ENCODE data around the gene MCHR1. TPM values are rescaled to one million over a fixed set of nuclear protein-coding genes. Genes with fewer than 3 reads are reported as not detected.

The MCHR1 gene
- total and polyA plus RNA-seq, 2 of the 13 experiments (the other 11 are each of a cell fraction or from before 2014, with no cell fraction given): 0.40 to 0.83 TPM

DNA sequence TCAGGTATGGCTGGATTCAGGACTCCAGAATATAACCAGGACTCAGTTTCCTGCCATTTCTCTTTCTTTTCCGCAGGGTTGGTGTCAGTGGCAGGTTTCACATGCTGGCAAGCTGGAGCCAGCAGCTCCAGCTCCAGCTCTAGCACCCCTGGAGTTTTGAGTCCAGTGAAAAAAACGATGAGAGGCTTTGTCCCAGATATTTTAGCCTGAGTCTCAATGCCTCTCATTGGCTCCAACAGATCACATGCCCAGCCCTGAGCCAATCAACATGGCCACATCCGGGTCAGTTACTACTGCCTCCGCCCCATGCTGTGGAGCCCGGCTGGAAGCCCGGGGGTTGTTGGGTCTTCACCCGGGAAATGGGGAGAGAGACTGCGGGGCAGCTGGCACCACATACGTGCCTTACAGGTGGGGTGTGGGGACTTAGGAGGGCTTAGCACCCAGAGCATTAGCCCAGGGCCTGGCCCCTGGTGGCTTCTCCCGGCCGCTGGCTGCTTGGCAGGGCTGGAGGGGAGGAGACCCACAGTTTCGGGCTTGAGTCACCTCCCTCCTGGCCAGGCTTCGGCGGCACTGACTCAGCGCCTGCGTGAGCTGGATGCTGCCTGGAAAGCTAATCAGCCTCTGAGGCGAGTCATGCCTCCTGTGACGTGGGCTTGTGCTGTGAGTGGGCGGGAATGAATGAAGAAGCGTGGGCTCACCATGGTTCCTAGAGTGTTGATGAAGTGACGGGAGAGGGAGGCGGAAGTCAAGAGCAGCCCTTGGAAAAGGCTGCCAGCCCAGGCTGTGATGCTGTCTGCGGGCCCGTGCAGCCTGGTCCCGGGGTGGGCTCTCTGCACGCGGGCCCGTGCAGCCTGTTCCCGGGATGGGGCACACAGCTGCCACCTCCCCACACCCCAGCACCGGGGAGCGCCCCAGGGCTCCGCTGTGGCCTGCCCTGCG, 27.5 kb upstream of the MCHR1 start (continued):
- TF ChIP-seq ZNF101 (CRISPR knock-in tag; IDR thresholded peaks at IDR 0.05; ENCODE audit: borderline replicate concordance, low read depth): 0 out of 2 replicates have a peak, but pooled peaks have one; percentile 59
- TF ChIP-seq ZBTB7B (CRISPR knock-in tag; IDR thresholded peaks at IDR 0.05): no peak; the same call in 1 of the 2 replicates
- TF ChIP-seq, protein P1, sequence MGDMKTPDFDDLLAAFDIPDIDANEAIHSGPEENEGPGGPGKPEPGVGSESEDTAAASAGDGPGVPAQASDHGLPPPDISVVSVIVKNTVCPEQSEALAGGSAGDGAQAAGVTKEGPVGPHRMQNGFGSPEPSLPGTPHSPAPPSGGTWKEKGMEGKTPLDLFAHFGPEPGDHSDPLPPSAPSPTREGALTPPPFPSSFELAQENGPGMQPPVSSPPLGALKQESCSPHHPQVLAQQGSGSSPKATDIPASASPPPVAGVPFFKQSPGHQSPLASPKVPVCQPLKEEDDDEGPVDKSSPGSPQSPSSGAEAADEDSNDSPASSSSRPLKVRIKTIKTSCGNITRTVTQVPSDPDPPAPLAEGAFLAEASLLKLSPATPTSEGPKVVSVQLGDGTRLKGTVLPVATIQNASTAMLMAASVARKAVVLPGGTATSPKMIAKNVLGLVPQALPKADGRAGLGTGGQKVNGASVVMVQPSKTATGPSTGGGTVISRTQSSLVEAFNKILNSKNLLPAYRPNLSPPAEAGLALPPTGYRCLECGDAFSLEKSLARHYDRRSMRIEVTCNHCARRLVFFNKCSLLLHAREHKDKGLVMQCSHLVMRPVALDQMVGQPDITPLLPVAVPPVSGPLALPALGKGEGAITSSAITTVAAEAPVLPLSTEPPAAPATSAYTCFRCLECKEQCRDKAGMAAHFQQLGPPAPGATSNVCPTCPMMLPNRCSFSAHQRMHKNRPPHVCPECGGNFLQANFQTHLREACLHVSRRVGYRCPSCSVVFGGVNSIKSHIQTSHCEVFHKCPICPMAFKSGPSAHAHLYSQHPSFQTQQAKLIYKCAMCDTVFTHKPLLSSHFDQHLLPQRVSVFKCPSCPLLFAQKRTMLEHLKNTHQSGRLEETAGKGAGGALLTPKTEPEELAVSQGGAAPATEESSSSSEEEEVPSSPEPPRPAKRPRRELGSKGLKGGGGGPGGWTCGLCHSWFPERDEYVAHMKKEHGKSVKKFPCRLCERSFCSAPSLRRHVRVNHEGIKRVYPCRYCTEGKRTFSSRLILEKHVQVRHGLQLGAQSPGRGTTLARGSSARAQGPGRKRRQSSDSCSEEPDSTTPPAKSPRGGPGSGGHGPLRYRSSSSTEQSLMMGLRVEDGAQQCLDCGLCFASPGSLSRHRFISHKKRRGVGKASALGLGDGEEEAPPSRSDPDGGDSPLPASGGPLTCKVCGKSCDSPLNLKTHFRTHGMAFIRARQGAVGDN (CRISPR knock-in tag; IDR thresholded peaks at IDR 0.05): peak; percentile 96
- 0 out of 2 replicates have a peak, but pooled peaks have one; percentile 58 for TF ChIP-seq PAX8 (CRISPR knock-in tag; IDR thresholded peaks at IDR 0.05; ENCODE audit: borderline replicate concordance)
- TF ChIP-seq, protein P2, sequence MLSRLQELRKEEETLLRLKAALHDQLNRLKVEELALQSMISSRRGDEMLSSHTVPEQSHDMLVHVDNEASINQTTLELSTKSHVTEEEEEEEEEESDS (CRISPR knock-in tag; IDR thresholded peaks at IDR 0.05; ENCODE audit: borderline replicate concordance): 0 out of 2 replicates have a peak, but pooled peaks have one; percentile 40
- TF ChIP-seq, protein P3, sequence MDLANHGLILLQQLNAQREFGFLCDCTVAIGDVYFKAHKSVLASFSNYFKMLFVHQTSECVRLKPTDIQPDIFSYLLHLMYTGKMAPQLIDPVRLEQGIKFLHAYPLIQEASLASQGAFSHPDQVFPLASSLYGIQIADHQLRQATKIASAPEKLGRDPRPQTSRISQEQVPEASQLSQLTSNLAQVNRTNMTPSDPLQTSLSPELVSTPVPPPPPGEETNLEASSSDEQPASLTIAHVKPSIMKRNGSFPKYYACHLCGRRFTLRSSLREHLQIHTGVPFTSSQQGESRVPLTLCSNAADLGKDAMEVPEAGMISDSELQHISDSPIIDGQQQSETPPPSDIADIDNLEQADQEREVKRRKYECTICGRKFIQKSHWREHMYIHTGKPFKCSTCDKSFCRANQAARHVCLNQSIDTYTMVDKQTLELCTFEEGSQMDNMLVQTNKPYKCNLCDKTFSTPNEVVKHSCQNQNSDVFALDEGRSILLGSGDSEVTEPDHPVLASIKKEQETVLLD (CRISPR knock-in tag; IDR thresholded peaks at IDR 0.05; ENCODE audit: low read depth): no peak
- TF ChIP-seq, protein P4, sequence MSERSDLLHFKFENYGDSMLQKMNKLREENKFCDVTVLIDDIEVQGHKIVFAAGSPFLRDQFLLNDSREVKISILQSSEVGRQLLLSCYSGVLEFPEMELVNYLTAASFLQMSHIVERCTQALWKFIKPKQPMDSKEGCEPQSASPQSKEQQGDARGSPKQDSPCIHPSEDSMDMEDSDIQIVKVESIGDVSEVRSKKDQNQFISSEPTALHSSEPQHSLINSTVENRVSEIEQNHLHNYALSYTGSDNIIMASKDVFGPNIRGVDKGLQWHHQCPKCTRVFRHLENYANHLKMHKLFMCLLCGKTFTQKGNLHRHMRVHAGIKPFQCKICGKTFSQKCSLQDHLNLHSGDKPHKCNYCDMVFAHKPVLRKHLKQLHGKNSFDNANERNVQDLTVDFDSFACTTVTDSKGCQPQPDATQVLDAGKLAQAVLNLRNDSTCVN (CRISPR knock-in tag; IDR thresholded peaks at IDR 0.05; ENCODE audit: borderline replicate concordance): peak; percentile 53; the same call in 1 of the 2 replicates
- TF ChIP-seq, protein P5, sequence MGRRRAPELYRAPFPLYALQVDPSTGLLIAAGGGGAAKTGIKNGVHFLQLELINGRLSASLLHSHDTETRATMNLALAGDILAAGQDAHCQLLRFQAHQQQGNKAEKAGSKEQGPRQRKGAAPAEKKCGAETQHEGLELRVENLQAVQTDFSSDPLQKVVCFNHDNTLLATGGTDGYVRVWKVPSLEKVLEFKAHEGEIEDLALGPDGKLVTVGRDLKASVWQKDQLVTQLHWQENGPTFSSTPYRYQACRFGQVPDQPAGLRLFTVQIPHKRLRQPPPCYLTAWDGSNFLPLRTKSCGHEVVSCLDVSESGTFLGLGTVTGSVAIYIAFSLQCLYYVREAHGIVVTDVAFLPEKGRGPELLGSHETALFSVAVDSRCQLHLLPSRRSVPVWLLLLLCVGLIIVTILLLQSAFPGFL (CRISPR knock-in tag; IDR thresholded peaks at IDR 0.05): 0 out of 2 replicates have a peak, but pooled peaks have one; percentile 43
- TF ChIP-seq ZNF788 (CRISPR knock-in tag; IDR thresholded peaks at IDR 0.05; ENCODE audit: borderline replicate concordance): peak; percentile 41; the same call in 1 of the 2 replicates
- TF ChIP-seq ISX (CRISPR knock-in tag; conservative IDR thresholded peaks at IDR 0.05): no peak
- peak; percentile 64; the same call in 1 of the 2 replicates for TF ChIP-seq ZC3H13 (CRISPR knock-in tag; IDR thresholded peaks at IDR 0.05)
- no peak for TF ChIP-seq SP1 (IDR thresholded peaks at IDR 0.05)
- peak; percentile 45; the same call in 1 of the 2 replicates for TF ChIP-seq SP1 (CRISPR knock-in tag; IDR thresholded peaks at IDR 0.05)
- TF ChIP-seq, protein P6, sequence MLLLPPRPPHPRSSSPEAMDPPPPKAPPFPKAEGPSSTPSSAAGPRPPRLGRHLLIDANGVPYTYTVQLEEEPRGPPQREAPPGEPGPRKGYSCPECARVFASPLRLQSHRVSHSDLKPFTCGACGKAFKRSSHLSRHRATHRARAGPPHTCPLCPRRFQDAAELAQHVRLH (CRISPR knock-in tag; IDR thresholded peaks at IDR 0.05; ENCODE audit: borderline replicate concordance, low read depth): 0 out of 2 replicates have a peak, but pooled peaks have one; percentile 23
- no peak for TF ChIP-seq MTA3 (CRISPR knock-in tag; IDR thresholded peaks at IDR 0.05)
- TF ChIP-seq TAF15 (IDR thresholded peaks at IDR 0.05; ENCODE audit: low read depth, low read length, poor library complexity, severe bottlenecking): peak; percentile 94
- no peak for TF ChIP-seq TP53 (CRISPR knock-in tag; conservative IDR thresholded peaks at IDR 0.05)
- TF ChIP-seq MBNL3 (CRISPR knock-in tag; conservative IDR thresholded peaks at IDR 0.05): no peak

All from HepG2 (cell line).